Heart right ventricle (tissue), 16 donors: ENCODE measurements around the gene SVEP1. TPM values are rescaled to one million over a fixed set of nuclear protein-coding genes. Genes with fewer than 3 reads are reported as not detected.
"Not testable (repeated sequence)": the region's sequence is repeated elsewhere in the genome, so short reads cannot be mapped to it uniquely, and the experiment has no call there.

Source experiments
- ATAC-seq, 8 donors: fragments of 200-7000 bp; cut with Tn5 transposase; one replicate each; pipeline ENCODE4 v1.9.1; 2020; ENCODE audit warnings: mild to moderate bottlenecking in 8 of 8, moderate library complexity in 8 of 8, moderate number of reproducible peaks in 1 of 8
- DNase-seq, 2 donors: peaks; one replicate each; pipeline ENCODE4 v3.0.0-alpha.2; 2020
- H3K27ac ChIP-seq, 10 donors: fragments of 200-600 bp; sonication (generic) in 2 of 10; one replicate each; pipeline versions ENCODE4 v1.5.0 to v1.8.0; 2020 to 2022; ENCODE audit warnings: mild to moderate bottlenecking in 3 of 10
- H3K27me3 ChIP-seq, 7 donors: fragments of 200-600 bp; one replicate each; pipeline ENCODE4 v1.8.0; 2021 to 2022; ENCODE audit warnings: mild to moderate bottlenecking in 2 of 7
- H3K36me3 ChIP-seq, 9 donors: fragments of 200-600 bp; sonication (generic) in 1 of 9; one replicate each; pipeline versions ENCODE4 v1.5.0 to v1.8.0; 2020 to 2022; ENCODE audit warnings: mild to moderate bottlenecking in 2 of 9
- H3K4me1 ChIP-seq, 9 donors: fragments of 200-600 bp; sonication (generic) in 1 of 9; one replicate each; pipeline versions ENCODE4 v1.5.0 to v1.8.0; 2020 to 2022; ENCODE audit warnings: mild to moderate bottlenecking in 4 of 9
- H3K4me3 ChIP-seq, 10 donors: fragments of 200-600 bp; sonication (generic) in 2 of 10; one replicate each; pipeline versions ENCODE4 v1.5.0 to v1.8.0; 2020 to 2022; ENCODE audit warnings: mild to moderate bottlenecking in 7 of 10, moderate library complexity in 2 of 10
- H3K9me3 ChIP-seq, 11 donors: fragments of 200-600 bp in 10 of 11; sonication (generic) in 2 of 11; one replicate each; pipeline versions ENCODE4 v1.5.0 to v1.8.0; 2013 to 2022; ENCODE audit warnings: mild to moderate bottlenecking in 2 of 11, control low read depth in 1 of 11, moderate library complexity in 1 of 11
- CTCF ChIP-seq, 9 donors: fragments of 200-600 bp; sonication (generic) in 2 of 9; IDR thresholded peaks; one replicate each; pipeline versions ENCODE4 v1.5.0 to v1.8.0; 2021 to 2022; ENCODE audit warnings: antibody characterized with exemption in 9 of 9, mild to moderate bottlenecking in 5 of 9, moderate library complexity in 1 of 9
- WGBS, 2 donors: extraction: QIAGEN DNeasy Blood & Tissue Kit; methylation state at CpG; one replicate each; pipeline ENCODE4 v1.1.7; 2013; ENCODE audit warnings: inconsistent platforms in 1 of 2; 5-methylcytosine and 5-hydroxymethylcytosine counted together
- intact Hi-C, 10 donors: fragments of 100-400 bp; cut with DNase I; formaldehyde crosslinking; loops; one replicate each; pipeline versions ENCODE4 v1.11.1 to v1.14.2; 2022
- polyA plus RNA-seq, 2 donors: library from polyadenylated mRNA; stranded (reverse); fragments of 200-250 nt; gene quantifications; one replicate each; pipeline ENCODE4 v1.2.3, GENCODE V29; 2013
- total RNA-seq, 10 donors: library from RNA; stranded (reverse); fragmentation: NEBNext Ultra II Directional in 3 of 10; extraction: Animal tissue kit (Norgen Biotek cat#: 25700) in 3 of 10; gene quantifications; one replicate each; pipeline versions ENCODE4 v1.2.1 to v1.2.4, GENCODE V29; 2021 to 2023
- donor health status: Arrhythmogenic right ventricular cardiomyopathy.
- donor health status: ischemic (EF 13 %, LVEDD 7.1; RV severe dilation, severe dysfunction).
- donor health status: healthy with polysubstance abuse.
- donor health status: DM: no; HTN: yes; CAD: no.
- donor health status: DM: no; HTN: no; CAD: no.
- donor health status: ischemic (EF 25% LVEDD 6.9; RV normal size, moderate dysfunction).
- donor health status: ischemic (EF 25% LVEDD 5.7; RV mildly dilated, moderate dysfunction).
- donor health status: healthy.
- donor health status: DM: yes; HTN: yes; CAD: no.
- donor health status: Ischemic cardiomyopathy.
- donor health status: ischemic (EF 35%, LVEDD 5.7; RV mildly dilated, moderate dysfunction).
- donor health status: nonischemic (EF 11% LVEDD 7.7; RV severe dilation, severe dysfunction).
- donor health status: DM: yes; HTN: yes; CAD: no.
- donor health status: PGD.
- donor health status: ischemic (EF 29% LVEDD 5.4; RV normal size, mild dysfunction).
- donor health status: nonischemic (EF 23%, LVEDD 6.1; RV moderate dilation, normal function).

SVEP1 gene
- total and polyA plus RNA-seq, 12 donors: 0.66 to 16.4 (median 6.3) TPM

- no peaks in the 10 kb centered on the region for H3K36me3 ChIP-seq
- intact Hi-C loops: no loop called here
- no peak overlapping the region for H3K4me3 ChIP-seq
- ATAC-seq (peak in 3 of 8 donors; percentile 20 to 37 (median 22)), DNase-seq (no peak)
- H3K9me3 ChIP-seq: peaks cover 0 to 3% (median 0%) of the 10 kb centered on the region in 11 donors
- H3K27me3 ChIP-seq: no peaks in the 10 kb centered on the region
- peak overlapping the region in 5 of 10 donors; percentile 1 to 54 (median 22) for H3K27ac ChIP-seq
- WGBS, 2 donors: 30 to 39% methylated on average over 4 of the region's 4 CpGs
- peaks cover 0 to 12% (median 5%) of the 10 kb centered on the region in 9 donors for H3K4me1 ChIP-seq
- TF ChIP-seq CTCF (IDR thresholded peaks at IDR 0.05): no peak
Measured at GRCh38 chr9:110537841-110538646, 41.5 kb downstream of the SVEP1 start.

GRCh38 chr9:110536822-110537221 is 42.7 kb downstream of the SVEP1 start:
- Histone ChIP-seq H3K27ac (peak overlapping the region in 5 of 10 donors; percentile 4 to 54 (median 30)), H3K36me3 (no peaks in the 10 kb centered on the region), H3K27me3 (no peaks in the 10 kb centered on the region), H3K9me3 (peaks cover 0 to 3% (median 0%) of the 10 kb centered on the region in 11 donors), H3K4me3 (no peak overlapping the region), H3K4me1 (peaks cover 0 to 11% (median 5%) of the 10 kb centered on the region in 9 donors)
- 55 to 68% methylated on average over 4 of the region's 4 CpGs for WGBS, 2 donors
- TF ChIP-seq CTCF (IDR thresholded peaks at IDR 0.05): no peak
- ATAC-seq (peak in 4 of 8 donors; percentile 37 to 61 (median 42)), DNase-seq (no peak)
- intact Hi-C loops: no loop called here

GRCh38 chr9:110534162-110534561 is 45.4 kb downstream of the SVEP1 start:
- H3K4me3 ChIP-seq, H3K9me3 ChIP-seq, DNase-seq, H3K36me3 ChIP-seq, H3K27me3 ChIP-seq, H3K27ac ChIP-seq, ATAC-seq, intact Hi-C loops: not testable (repeated sequence)
- peaks cover 0 to 11% (median 7%) of the 10 kb centered on the region in 9 donors for H3K4me1 ChIP-seq
- WGBS, 2 donors: 88 to 90% methylated on average over 4 of the region's 4 CpGs

- peaks cover 0 to 7% (median 0%) of the 10 kb centered on the region in 11 donors for H3K9me3 ChIP-seq
- peaks cover 0 to 11% (median 2%) of the 10 kb centered on the region in 9 donors for H3K4me1 ChIP-seq
- 73 to 74% methylated on average over 9 of the region's 9 CpGs for WGBS, 2 donors
- H3K27me3 ChIP-seq: no peaks in the 10 kb centered on the region
- no peak for TF ChIP-seq CTCF (IDR thresholded peaks at IDR 0.05)
- intact Hi-C loops: no loop called here
- H3K4me3 ChIP-seq: no peak overlapping the region
- no peaks in the 10 kb centered on the region for H3K36me3 ChIP-seq
- ATAC-seq (no peak), DNase-seq (no peak)
- H3K27ac ChIP-seq: no peak overlapping the region
Measured at GRCh38 chr9:110532908-110533665, 46.5 kb downstream of the SVEP1 start.
